Retinal pigment epithelial cell (primary cell): ENCODE results near the gene STAU1.
"Not testable (repeated sequence)": the region's sequence is repeated elsewhere in the genome, so short reads cannot be mapped to it uniquely, and the experiment has no call there.

ENCODE experiments used
- DNase-seq: peaks from one replicate; pipeline ENCODE4 v3.0.0-alpha.2; 2010; ENCODE audit warnings: low read depth
- H3K4me3 ChIP-seq: 2 replicates; pipeline ENCODE4 v1.5.1; 2011; ENCODE audit warnings: mild to moderate bottlenecking, low read length, control low read depth, moderate library complexity
- CTCF ChIP-seq: conservative IDR thresholded peaks from 2 replicates; pipeline ENCODE4 v1.5.1; 2011; ENCODE audit warnings: low read depth, low read length, control low read depth, inconsistent platforms

Gene STAU1

GRCh38 chr20:49118307-49118706 lies 69.8 kb downstream of the STAU1 start:
- no peak for TF ChIP-seq CTCF
- H3K4me3 ChIP-seq, result no peak overlapping the region
- DNase-seq, result no peak

- no peak overlapping the region for H3K4me3 ChIP-seq
- TF ChIP-seq CTCF, result no peak
- DNase-seq, result no peak
These were observed 72.6 kb downstream of the STAU1 start for GRCh38 chr20:49115564-49115963.

- no peak for TF ChIP-seq CTCF
- DNase-seq, result no peak
These were observed 75.4 kb downstream of the STAU1 start for GRCh38 chr20:49112596-49113274.

GRCh38 chr20:49110767-49111694 lies 77.1 kb downstream of the STAU1 start:
- DNase-seq, result no peak

More at GRCh38 chr20:49112596-49113274, 75.4 kb downstream of the STAU1 start:
- no peak overlapping the region for H3K4me3 ChIP-seq

GRCh38 chr20:49106328-49106727 lies 81.8 kb downstream of the STAU1 start:
- DNase-seq, result no peak
- no peak overlapping the region for H3K4me3 ChIP-seq
- no peak for TF ChIP-seq CTCF

More at GRCh38 chr20:49110767-49111694, 77.1 kb downstream of the STAU1 start:
- no peak for TF ChIP-seq CTCF
- H3K4me3 ChIP-seq, result no peak overlapping the region

- H3K4me3 ChIP-seq, DNase-seq: not testable (repeated sequence)
These were observed 83.1 kb downstream of the STAU1 start for GRCh38 chr20:49104979-49105547.

- TF ChIP-seq CTCF, result no peak
These were observed 83.8 kb downstream of the STAU1 start for GRCh38 chr20:49104365-49104648.

More at GRCh38 chr20:49104365-49104648, 83.8 kb downstream of the STAU1 start:
- DNase-seq, result peak; percentile 40
- H3K4me3 ChIP-seq, result no peak overlapping the region
